Fibroblast of the conjunctiva (primary cell): ENCODE measurements around the gene TYW1B.
"Not testable (repeated sequence)": the region's sequence is repeated elsewhere in the genome, so short reads cannot be mapped to it uniquely, and the experiment has no call there.

Experiments
- DNase-seq: peaks from one replicate; pipeline ENCODE4 v3.0.0-alpha.2; 2010; ENCODE audit warnings: low read depth

The TYW1B gene

DNA sequence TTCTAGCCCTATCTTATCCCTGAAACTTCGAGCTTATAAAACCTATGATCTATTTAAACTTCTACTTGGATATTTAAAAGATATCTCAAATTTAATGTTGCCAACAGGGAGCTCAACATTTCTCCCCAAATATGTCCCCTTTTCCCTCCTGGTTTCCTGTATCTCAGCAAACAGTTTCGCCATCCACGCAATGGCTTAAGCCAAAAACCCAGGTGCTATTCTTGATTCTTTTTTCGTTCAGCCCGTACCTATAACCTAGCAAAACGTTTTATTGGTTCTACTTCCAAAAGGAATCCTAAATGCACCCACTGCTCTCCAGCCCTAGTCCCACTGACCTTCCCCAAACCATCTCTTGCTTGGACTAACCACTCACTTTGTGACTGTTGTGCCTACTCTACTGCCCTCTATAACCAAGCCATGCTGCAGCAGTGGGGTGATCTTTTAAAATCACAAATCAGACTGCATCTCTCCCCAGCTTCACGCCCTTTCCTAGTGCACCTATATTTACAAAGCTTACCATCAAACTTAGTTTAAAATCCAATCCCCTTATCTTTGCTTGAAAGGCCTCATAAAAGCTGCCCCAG lies 201.5 kb downstream of the TYW1B start:
- DNase-seq, result not testable (repeated sequence)

DNA sequence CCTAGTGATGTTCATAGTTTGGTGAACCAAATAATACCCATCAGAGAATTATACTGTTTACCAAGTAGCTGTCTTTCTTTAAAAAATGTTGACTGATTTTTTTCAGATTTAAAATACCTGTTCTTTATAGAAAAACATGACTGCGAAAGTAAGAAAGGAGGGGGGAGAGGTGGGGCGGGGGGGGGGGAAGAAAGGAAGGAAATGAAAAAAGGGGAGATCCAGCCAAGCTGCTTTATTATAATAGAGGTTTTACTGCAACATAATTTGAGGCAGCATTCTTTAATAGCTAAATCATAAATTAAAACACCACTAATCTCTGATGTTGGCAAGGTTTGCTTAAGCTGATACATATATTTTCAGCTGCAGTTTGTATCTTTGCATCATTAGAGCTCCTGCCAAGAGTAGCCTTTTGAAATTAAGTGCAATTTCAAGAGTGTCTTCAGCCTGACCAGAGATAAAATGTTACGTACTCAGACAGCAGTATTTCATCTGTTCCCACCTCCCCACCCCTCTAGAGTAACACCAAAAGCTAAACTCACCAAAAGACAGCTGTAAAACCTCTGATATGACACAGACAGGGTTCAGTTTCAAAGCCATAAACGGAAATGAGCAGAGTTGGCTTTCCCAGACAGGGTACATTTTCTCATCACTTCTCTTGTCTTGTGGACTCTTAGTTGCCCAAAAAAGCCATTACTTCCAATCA lies 202.1 kb downstream of the TYW1B start:
- not testable (repeated sequence) for DNase-seq

DNA sequence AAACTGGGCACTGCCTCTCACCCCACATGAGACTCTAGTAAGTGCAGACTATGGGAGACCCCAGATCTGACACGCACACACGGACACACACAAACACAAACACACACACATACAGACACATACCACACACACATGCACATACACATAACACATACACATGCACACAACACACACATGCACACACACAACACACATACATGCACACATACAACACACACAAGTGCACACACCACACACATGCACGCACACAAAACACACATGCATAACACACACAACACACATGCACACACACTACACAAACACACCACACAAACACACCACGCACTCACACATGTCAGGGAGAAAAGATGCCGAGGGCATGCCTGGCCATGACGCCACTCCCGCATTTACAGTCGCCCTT lies 205.5 kb downstream of the TYW1B start:
- no peak for DNase-seq

DNA sequence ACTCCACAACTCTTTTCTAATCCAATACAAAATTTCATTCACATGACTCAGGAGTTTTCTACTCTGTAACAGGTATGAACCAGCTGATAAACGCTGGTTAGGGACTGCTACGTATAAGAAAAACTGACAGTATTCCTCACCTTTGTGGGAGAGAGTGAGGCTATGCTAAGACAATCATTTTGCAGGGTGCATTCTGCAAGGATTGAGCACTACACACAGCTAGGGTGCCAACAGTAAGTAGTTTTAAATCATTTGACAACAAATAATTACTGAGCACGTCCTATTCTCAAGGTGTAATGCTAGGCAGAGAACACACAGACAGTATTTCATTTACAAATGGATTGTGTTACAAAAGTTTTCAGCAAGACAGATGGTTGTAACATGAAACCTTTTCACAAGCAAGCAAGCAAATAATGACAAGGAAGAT lies 206.2 kb downstream of the TYW1B start:
- DNase-seq, result not testable (repeated sequence)

DNA sequence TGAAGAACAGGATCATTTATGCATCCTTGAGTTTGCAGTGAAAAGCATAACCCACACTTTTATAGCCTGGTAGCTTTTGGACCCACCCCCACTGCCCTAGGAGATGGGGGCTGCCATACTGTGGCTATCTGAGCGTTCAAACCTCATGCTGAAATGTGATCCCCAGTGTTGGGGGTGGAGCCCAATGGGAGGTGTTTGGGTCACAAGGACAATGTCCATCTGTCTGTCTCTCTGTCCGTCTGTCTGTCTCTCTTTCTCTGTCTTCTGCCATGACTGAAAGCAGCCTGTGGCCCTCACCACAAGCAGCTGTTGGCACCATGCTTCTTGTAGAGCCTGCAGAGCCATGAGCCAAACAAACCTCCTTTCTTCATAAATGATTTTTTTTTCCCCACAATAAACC lies 207.1 kb downstream of the TYW1B start:
- not testable (repeated sequence) for DNase-seq

DNA sequence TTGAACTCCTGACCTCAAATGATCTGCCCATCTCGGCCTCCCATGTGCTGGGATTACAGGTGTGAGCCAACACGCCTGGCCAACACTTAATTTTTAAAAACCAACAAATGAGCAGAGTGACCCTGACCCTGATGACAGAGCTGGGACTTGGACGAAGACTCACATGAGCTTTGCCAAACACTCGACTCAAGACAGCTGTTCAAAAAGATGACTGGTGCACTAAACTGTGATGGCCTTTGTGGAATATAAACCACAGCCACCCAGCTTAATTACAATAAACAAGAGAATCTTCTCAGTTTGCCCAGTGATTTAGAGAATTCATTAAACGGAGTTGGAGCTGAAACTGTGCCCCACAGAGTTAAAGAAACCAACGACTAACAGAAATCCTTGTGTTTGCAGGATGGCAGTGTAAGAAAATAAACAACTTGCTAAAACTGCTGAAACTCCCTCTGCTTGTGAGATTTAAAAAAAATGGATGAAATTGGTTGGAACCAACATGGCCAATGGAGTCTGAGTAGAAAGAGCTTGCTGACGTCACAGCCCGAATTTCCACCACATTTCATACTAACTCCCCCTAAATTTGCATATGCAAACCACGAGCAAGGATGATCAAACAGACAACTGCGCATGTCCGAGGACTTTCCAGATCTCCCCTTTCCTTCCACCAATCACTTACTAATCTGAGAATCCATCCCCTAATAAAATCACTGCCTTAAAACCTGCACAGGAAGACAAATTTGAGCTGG lies 209.4 kb downstream of the TYW1B start:
- not testable (repeated sequence) for DNase-seq

DNA sequence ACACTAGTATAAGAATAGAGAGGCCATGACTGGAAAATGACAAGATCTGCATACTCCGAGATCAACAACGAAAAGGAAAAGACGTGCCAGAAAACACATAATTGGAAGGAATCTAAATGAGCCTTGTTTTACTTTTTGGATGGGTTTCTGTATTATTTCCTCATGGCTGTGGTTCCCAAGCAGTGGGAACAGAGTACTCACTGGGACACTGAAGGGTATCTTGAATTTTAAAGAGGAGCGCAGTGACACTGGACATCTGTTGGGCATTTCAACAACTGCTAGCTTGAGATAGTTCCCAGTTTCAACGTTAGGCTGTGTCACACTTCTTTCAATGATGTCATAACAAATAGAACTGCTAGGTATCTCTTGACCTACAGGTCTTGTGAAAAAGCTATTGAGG lies 218.2 kb downstream of the TYW1B start:
- DNase-seq, result not testable (repeated sequence)

DNA sequence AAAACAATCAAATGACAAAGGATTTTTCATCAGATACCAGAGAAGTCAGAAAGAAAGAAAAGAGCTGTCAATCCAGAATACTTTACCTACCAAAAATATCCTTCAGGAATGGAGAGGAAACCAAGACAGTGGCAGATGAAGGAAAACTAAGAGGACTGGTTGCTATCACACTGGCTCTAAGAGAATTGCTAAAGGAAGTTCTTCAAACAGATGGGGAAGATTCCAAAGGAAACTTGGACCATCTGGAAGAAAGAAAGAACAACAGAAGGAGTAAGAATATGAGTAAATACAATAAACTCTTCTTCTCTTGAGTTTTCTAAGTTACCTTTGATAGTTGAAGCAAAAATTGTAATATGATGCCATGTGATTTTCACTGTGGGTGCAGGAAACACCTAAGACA lies 220.0 kb downstream of the TYW1B start:
- not testable (repeated sequence) for DNase-seq

DNA sequence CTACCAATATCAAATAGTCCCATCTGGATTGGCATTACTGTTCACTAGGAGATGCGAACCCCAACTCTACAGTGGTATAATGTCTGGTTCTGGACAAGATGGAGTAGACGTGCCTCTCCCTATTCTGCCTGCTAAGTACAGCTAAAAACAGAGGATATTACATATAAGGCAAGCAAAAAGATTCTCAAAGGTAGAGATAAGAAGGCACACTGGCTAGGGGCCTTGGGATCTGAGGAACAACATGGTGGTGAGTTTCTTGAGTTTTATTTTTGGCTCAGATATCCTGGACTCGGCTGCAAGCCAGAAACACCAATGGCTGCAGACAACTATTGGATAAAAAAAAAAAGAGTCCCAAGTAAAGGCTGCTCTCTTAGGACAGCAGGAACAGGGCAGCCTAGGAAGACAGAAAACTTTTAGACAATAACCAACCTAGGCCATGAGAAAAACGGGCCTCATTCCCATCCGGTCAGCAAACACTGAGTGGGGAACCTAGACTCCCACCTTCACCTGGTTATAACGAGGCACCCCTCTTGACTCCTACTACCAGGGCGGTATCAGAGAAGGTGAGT lies 222.1 kb downstream of the TYW1B start:
- not testable (repeated sequence) for DNase-seq

DNA sequence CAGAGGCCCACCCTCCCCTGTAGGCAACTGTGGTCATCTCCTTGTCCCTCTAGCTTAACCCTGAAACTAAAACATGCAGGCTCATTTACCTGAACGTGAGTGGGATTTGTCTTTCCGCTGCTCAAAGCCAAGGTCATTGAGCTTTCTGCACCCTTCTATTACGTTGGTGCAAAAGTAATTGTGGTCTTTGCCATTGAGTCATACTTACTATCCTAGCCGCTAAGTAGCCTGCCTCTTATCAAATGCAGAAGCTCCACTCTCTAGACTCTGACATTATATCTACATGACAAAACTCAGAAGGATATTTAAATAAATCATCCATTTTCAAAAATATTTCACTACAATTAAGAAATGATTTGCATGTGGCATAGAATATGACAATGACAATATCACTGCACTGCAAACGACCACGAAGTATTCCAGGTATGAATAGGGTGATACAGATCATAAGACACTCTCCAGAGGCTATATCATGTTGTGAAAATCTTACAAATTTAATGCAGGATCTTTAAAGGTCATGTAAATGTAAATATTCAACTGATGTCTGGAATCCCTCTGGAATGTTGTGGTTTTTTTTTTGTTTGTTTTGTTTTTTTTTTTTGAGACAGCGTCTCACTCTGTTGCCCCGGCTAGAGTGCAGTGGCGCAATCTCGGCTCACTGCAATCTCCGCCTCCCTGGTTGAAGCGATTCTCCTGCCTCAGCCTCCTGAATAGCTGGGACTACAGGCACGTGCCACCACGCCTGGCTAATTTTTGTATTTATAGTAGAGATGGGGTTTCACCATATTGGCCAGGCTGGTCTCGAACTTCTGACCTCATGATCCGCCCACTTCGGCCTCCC lies 223.0 kb downstream of the TYW1B start:
- DNase-seq, result not testable (repeated sequence)

DNA sequence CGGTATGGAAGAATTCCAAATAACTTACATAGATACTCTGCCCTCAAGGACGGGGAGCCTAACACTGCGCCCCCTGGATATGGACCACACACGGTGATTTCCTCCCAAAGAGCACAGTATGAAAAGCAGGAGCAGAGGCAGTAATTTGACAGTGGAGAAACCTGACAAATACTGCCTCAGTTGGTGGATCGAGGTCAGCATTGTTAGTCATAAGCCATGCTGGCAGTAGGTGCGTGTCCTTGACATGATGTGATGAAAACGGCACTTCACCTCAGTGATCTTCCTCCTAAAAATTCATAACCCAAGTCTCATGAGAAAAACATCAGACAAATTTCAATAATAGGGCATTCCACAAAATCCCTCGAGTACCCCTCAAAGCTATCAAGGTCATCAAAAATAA lies 224.5 kb downstream of the TYW1B start:
- DNase-seq, result not testable (repeated sequence)

DNA sequence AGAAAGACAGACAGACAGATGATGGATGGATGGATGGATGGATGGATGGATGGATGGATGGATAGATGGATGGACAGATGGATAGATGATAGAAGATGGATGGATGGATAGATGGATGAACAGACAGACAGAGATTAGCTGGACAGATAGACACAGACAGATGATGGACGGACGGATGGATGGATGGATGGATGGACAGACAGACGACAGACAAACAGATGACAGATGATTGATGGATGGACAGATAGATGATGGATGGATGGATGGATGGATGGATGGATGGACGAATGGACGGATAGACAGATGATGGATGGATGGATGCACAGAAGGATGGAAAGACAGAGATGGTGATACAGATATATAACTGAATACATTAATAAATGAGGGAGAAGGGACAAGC lies 224.9 kb downstream of the TYW1B start:
- no peak for DNase-seq

DNA sequence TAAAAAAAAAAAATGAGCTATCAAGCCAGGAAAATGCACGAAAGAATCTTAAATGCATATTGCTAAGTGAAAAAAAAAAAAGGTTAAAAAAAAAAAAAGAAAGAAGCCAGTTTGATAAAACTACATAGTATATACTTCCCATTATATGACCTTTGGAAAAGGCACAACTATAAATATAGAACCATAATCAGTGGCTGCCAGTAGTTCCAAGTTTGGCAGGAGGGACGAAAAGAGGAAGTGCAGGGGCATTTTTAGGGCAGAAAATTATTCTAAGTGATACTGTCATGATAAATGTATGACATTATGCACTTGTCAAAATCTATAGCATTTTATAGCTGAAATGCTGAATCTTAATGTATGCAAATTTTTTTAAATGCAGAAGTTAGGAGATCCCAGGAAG lies 226.3 kb downstream of the TYW1B start:
- not testable (repeated sequence) for DNase-seq

DNA sequence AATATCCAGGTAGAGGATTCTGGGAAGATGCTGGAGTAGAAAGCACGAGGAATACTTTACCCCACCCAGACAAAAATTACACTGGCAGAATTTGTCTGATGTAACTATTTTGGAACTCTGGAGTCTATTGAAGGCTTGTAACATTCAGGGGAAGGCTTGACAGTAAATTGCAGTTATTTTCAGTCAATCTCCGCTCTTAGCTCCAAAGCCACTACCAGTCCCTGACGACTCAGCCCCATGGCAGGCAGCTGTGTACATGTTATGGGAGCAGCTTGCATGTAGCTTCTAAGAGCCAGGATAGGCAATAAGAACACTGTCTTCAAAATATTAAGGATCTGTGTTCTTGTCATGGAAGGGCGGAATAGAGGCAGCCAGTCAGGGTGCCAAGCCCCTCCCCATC lies 238.0 kb downstream of the TYW1B start:
- not testable (repeated sequence) for DNase-seq

DNA sequence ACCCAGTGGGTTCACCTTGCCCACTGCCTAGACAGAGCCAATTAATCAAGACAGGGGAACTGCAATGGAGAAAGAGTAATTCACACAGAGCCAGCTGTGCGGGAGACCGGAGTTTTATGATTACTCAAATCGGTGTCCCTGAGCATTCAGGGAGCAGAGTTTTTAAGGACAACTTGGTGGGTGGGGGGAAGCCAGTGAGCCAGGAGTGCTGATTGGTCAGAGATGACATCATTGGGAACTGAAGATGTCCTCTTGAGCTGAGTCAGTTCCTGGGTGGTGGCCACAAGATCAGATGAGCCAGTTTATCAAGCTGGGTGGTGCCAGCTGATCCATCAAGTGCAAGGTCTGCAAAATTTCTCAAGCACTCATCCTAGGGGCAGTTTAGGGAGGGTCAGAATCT lies 240.7 kb downstream of the TYW1B start:
- DNase-seq, result not testable (repeated sequence)

DNA sequence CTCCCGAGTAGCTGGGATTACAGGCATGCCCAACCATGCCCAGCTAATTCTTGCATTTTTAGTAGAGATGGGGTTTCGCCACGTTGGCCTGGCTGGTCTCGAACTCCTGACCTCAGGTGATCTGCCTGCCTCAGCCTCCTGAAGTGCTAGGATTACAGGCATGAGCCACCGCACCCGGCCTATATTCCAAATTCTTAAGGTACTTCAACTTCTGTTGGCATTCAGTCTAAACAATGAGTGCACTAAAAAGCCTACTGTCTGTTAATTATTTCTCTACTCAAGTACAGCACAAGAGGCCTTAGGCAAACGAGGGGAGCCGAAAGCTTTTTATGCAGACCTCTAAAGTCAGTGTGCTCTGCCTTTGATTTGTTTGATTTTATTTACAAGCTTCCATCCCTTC lies 243.4 kb downstream of the TYW1B start:
- not testable (repeated sequence) for DNase-seq

DNA sequence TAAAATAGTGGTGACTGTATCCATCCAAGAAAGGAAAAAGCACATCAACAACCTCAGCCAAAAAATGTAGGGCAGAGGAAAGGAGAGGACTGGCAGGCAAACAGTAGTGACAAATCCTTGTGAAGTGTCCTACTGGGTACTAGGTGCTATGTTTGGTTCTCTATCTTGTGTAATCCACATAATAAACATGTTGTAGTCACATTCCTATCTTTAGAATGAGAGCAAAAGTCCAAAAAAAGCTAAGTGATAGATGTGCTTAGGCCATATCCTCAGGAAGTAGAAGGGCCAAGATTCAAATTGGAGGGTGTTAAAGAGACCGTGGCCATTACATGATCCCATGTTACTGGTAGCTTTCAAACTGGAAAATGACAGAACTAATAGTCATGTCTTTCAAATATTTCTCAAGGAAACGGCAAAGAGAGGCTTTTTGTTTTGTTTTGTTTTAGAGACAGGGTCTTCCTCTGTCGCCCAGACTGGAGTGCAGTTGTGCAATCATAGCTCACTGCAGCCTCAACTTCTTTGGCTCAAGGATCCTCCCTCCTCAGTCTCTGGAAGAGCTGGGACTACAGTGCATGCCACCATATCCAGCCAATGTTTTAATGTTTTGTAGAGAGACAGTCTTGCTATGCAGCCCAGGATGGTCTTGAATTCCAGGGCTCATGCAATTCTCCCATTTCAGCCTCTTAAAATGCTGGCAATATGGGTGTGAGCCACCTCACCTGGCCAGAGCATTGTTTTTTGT lies 244.2 kb downstream of the TYW1B start:
- DNase-seq, result not testable (repeated sequence)

DNA sequence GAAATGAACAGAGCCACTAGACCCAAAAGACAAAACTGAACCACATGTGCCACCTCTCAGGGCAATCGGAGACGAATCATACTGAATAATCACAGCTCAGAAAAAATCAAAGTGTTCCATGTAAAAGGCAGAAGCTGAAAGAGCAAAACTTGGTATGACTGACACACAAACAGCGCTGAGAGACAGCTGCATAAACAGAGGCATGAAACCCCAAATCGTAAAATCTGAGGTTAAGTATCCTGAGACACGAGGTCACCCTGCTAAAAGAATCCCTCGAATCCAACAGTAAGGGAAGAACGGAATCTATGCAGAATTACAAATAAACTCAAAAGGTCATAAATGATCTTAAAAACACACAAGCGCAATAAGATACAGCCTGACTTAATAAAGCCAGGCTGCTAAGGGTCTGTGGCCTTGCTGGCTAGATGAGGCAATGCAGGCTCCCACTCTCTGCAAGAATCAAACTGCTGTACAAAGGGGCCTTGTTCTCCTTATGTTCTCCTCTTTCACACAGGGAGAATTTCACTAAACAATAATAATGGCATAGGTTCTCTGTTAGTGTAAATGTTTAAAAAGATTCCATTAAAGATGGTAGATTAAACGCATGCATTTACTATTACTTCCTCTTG lies 247.7 kb downstream of the TYW1B start:
- DNase-seq, result not testable (repeated sequence)

DNA sequence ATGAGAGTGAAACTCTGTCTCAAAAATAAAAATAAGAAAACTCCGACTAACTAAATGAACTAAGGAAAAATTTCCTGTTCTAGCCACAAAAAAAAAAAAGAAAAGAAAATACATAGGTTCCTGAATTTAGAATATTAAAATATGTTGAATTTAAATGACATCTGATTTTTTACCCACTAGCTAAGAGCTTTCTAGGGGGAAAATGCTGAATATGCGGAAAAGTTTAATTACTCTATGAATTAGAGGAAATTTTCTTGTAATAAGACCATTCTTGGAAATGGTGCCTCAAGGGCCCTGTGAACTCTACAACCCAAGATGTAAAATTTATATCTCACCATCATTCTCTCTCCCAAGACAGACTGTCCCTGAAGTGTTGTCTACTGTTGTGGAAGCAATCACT lies 250.9 kb downstream of the TYW1B start:
- no peak for DNase-seq

DNA sequence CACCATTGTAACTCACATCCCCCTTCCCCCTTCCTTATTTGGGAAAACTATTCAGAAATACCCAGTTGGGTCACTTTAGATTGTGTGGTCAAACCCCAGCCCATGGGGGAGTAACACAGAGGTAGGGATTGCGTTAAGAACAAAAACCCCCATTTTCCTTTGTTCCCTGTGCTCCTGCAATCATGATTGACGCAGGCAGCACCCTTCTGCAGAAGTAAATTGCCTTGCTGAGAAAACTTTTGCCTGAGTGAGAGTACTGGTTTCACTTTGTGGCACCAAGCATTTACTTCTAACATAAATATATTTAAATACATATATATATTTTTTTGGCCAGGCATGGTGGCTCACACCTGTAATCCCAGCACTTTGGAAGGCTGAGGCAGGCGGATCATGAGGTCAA lies 266.0 kb downstream of the TYW1B start:
- not testable (repeated sequence) for DNase-seq

DNA sequence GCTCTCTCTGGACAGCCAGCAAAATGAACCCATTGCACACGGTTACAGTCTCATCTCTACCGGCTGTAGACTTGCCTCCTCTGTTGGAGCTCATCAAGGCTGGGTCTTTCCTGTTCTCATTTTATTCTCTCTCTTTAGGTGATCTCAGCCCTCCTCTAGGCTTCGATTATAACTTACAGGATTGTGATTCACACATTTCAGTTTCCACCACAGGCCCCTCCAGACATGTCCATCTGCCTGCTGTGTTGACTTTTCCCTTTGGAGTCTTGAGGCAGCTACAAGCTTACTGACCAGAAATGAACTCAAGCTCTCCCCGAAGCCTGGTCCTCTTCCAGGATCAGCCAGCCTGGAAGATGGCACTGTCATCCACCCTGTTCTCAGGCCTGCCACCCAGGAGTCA lies 268.5 kb downstream of the TYW1B start:
- not testable (repeated sequence) for DNase-seq
